GM12801 (cell line): ENCODE data around the gene NUDT14.

Experiments
- TF ChIP-seq, protein P1 (sequence below): IDR thresholded peaks from one replicate; pipeline ENCODE4 v1.5.1; 2011; ENCODE audit warnings: control low read depth; ENCODE audit not compliant: insufficient read length; ENCODE audit errors: extremely low read depth

The NUDT14 gene

DNA sequence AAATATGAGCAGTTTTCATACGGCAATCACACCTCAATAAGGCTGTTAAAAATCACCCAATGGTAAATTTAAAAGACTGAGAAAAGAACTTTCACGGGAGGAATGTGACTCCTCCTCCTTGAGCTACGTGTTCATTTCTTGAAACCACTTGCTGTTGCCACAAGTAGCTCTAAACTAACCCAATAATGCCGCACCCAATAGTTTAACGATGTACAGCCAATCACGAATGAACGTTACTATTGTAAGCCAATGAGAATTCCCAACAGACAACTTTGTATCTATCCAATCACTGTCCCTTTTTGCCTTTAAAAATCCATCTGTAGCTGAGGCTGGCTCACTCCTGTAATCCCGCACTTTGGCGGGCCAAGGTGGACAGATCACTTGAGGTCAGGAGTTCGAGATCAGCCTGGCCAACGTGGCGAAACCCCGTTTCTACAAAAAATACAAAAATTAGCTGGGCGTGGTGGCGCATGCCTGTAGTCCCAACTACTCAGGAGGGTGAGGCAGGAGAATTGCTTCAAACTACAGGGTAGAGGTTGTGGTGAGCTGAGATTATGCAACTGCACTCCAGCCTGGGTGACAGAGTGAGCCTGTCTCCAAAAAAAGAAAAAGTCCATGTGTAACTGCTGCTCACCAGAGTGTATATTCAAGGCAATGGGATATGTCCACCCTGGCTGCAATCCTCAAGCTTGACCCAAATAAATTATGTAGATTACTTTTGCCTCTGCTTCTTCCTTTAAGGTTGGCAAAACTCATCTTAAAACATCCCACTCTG, 42.8 kb upstream of the NUDT14 start:
- TF ChIP-seq, protein P1, sequence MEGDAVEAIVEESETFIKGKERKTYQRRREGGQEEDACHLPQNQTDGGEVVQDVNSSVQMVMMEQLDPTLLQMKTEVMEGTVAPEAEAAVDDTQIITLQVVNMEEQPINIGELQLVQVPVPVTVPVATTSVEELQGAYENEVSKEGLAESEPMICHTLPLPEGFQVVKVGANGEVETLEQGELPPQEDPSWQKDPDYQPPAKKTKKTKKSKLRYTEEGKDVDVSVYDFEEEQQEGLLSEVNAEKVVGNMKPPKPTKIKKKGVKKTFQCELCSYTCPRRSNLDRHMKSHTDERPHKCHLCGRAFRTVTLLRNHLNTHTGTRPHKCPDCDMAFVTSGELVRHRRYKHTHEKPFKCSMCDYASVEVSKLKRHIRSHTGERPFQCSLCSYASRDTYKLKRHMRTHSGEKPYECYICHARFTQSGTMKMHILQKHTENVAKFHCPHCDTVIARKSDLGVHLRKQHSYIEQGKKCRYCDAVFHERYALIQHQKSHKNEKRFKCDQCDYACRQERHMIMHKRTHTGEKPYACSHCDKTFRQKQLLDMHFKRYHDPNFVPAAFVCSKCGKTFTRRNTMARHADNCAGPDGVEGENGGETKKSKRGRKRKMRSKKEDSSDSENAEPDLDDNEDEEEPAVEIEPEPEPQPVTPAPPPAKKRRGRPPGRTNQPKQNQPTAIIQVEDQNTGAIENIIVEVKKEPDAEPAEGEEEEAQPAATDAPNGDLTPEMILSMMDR, result no peak

DNA sequence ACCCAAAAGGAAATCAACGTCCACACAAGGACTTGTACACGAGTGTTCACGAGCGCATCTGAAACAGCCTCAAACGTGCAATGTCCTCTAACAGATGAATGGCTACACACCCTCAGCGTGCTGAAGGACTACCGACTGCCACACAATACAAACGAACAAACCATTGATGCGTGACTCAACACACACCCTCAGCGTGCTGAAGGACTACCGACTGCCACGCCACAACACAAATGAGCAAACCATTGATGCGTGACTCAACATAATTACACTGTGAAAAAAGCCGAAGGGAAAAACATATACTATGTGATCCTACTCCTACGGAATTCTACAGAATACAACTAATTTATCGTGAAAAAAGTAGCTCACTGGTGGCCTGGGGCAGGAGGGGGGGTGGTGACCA, 42.1 kb upstream of the NUDT14 start:
- TF ChIP-seq, protein P1, result no peak

DNA sequence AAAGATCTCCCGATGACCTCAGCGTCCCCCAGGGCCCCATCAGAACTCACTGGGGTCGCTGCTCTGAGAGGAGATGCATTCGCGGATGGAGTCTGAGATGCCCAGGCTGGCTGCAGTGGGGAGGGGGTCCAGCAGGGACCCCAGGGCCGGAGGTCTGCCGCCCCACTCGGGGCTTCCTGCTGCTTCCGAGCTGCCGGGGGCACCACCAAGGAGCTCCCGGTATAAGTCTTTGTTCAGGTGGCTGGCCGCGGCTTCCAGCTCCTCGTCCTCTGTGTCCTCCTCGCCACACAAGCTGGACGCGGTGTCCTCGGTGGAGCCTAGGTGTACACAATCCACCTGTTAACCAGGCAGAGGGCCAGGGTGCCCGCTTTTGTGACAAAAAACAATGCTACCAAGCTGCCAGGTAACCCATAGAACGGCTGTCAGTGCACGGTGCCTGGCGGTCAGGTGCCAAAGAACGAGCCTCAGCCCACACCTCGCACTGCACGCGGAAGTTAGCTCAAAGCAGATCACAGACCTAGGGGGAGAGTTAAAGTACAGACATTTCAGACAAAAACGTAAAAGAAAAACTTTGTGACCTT, 40.6 kb upstream of the NUDT14 start:
- TF ChIP-seq, protein P1, result no peak

DNA sequence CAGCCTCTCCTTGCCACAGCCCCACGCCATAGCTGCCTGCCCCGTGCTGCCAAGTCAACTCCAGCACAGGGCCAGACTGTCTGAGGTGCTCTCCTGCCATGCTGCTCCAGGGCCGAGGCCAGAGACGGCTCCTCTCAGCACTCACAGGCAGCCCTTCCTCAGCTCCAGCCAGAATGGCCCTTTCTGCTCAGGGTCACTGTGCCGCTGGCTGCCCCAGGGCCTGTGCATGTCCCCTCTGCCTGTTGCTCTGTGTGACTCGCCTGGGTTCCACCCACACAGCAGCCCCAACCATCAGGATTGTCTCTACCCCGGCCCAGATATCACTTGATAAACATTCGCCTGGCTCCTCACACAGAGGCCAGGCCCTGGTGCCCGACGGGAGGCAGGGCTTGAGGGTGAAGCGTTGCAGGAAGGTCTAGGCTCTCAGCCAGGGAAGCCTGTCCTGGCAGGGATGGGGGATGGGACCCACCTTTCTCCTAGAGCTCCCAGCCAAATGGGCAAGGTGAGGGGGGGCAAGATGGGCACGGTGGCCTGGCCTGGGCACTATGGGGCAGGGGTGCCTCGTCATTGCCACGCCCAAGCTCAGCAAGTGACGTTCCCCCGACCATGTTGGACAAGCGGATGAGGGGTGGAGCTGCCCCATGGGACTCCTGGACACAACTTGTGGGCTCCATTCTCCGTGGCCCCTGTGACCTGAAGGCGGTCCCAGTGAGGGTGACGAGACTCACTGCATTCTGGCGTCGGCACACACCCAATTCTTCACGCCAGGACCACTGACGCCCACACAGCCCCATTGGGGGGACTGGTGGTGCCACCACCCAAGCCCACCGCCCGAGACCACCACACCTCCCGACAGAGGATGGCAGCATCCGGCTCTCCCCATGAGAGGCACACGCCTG, 39.8 kb upstream of the NUDT14 start:
- TF ChIP-seq, protein P1, result no peak

DNA sequence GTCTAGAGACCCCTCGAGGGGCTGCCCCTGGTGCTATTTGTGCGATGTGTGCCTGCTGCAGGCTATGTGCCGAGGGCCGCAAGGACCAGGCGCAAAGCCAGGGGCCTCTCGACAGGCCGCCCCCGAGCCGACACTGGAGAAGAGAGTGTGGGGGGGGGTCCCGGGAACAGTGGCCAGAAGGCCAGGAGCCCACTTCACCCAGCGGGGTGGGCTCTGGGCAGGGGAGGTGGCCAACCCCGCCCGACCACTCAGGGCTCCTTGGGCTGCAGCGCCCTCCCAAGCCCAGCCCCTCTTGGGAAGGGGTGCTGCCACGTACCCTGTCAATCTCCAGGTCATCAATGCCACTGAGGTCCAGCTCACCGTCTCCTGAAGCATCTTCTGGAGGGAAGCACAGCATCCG, 38.6 kb upstream of the NUDT14 start:
- TF ChIP-seq, protein P1, result no peak

DNA sequence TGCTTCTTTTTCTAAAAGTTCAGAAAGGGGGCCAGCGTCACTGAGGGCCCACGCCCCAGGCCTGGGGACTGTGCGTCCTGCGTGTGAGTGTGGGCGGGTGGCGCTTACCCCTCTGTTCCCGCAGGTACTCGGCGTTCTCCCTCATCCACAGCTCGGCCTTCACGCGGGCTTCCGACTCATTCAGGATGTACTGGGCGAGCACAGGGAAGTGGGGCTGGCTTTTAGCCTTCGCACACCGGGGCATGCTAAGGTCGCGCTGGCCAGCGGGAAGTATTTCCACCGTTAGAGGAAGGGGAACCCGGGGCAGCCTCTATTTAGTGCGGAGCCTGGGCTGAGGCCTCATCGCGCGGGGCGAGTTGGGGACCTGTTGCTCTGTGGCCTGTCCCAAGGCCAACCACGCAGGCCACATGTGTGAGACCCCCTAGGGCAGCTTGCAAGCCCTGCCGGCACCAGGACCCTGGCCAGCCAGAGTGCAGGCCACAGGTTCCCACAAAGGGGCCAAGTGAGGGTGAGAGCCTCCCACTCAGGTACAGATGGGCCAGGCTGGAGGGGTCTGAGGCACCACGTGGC, 38.0 kb upstream of the NUDT14 start:
- TF ChIP-seq, protein P1, result no peak

DNA sequence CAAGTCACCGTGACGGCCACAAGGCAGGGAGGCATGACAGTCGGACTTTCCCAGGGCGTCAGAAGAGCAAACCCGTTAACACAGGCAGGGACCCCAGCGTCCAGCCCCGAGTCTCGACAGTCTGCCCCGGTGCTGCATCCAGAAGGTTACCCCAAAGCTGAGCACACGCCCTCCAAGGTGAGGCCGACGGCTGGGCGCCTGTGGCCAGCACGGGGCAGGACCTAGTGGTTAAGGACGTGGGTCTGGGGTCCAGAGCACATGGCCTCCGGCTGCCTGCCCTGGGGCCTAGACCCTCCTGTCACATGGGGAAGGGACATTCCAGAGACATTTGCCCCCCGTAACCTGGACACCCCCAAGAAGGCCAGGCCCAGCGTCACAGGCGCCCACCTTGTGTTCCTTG, 37.5 kb upstream of the NUDT14 start:
- TF ChIP-seq, protein P1, result no peak
